ENCODE results near the gene MT1A.

The MT1A gene

DNA sequence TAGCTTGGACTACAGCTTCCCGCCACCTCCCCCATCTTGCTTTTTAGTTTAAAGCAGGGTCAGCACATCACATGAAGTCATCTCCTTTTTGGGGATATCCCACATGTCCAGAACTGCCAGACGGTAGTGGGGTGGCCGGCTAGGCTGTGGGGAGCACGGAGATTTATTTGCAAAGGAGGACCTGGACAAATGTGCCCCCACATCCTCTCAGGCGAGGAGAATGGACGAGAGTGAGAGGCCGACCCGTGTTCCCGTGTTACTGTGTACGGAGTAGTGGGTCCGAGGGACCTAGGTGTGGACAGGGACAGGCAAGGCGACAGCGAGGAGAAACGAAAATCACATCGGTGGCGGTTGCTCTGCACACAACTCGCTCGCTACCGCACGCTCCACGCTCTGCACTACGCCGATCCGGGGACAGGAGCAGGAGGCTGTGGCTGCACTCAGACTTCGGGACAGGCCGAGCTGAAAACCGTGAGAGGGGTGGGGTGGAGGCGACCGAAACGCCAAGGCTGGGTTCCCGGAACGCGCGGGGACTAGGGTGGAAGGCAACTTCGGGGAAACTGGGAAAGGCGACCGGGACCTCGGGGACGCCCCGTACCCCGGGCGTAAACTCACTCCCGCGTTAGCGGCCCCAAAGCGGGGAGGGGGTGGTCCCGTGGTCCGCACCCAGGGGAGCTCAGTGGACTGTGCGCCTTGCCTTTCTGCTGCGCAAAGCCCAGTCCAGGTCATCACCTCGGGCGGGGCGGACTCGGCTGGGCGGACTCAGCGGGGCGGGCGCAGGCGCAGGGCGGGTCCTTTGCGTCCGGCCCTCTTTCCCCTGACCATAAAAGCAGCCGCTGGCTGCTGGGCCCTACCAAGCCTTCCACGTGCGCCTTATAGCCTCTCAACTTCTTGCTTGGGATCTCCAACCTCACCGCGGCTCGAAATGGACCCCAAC lies at the start of gene MT1A:
TSS of gene MT1A (plus strand) at position 853 of the 937 bp plus-strand sequence. CDS start at position 926, 73 bp downstream.
- no peak for DNase-seq

DNA sequence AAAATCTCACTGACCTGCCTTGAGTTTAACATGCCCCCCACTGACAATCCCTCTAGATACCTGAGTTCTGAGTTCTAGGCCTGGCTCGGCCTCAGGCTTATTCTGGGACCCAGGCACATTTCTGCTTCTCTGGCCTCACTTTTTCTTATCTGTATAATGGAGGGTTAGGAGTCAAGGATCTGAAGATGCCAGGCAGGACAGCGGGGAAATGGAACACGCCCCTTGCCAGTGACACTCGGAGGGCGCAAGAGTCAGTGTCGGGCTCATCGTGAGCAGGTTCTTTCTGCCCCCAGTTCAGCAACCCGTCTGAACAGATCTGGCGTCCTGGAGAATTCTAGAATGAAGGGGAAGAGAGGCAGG lies 49.7 kb upstream of the MT1A start:
- DNase-seq, result no peak

DNA sequence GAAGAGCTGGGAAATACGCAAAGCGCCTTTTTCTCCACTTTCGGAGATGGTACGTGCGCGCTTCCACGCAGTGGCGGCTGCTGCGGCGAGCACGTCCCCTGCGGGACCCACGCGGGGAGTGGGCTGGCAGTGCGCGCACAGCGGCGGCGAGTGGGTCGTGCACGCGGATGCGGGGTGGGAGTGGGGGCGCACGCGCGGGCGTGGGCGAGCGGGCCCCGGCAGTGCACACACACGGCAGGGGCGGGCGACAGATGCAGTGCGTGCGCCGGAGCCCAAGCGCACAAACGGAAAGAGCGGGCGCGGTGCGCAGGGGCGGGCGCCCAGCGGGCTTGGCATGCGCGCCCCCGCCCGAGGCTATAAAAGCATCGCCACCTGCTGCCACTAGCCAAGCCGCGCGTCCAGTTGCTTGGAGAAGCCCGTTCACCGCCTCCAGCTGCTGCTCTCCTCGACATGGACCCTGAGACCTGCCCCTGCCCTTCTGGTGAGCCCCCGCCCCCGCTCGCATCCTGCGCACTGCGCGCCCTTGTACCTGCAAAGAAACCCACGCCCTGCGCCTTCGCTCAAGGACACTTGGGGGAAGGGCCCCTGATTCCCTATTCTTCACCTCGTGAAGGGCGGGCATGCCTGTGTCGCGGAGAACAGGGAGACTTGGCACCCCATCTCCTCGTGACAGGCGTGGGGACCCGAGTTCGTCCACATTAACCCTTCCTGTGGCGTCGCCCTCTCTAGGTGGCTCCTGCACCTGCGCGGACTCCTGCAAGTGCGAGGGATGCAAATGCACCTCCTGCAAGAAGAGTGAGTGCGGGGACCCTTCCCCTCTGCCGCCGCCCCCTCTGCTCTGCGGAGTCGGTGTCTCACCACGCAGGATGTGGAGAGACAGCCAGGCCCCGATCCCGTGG lies 49.1 kb upstream of the MT1A start, which contains the start of gene MT3:
TSS of gene MT3 (plus strand) at position 388 of the 899 bp plus-strand sequence. CDS start at position 451, 63 bp downstream.
- DNase-seq, result no peak

DNA sequence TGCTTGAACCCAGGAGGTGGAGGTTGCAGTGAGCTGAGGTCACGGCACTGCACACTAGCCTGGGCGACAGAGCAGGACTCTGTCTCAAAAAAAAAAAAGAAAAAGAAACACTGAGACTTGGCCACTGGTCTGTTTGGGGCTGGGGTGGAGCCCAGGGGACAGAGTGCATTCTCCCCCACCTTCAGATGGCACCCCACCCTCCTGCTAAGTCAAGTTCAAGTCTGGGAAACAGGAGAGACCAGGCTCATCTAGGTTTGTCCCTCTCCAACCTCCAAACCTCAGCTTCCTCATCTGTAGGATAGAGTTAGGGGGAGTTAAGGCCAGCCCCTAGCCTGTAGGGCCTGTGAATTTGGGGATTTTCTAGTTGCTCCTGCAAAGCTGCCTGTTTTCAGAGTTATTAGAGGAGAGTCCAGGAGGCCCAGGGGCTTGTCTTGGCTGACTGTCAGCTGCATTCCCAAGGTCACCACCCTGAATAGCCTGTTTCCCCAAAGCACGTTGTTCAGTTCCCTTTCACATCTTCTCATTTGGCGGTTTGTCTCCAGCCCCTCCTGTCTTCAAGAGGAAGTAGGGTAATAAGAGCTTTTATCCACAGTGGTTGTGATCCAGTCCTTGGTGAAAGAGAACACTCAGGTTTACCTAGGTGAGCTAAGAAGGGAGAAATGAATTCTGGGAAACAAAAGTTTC lies 46.9 kb upstream of the MT1A start:
- DNase-seq, result no peak

DNA sequence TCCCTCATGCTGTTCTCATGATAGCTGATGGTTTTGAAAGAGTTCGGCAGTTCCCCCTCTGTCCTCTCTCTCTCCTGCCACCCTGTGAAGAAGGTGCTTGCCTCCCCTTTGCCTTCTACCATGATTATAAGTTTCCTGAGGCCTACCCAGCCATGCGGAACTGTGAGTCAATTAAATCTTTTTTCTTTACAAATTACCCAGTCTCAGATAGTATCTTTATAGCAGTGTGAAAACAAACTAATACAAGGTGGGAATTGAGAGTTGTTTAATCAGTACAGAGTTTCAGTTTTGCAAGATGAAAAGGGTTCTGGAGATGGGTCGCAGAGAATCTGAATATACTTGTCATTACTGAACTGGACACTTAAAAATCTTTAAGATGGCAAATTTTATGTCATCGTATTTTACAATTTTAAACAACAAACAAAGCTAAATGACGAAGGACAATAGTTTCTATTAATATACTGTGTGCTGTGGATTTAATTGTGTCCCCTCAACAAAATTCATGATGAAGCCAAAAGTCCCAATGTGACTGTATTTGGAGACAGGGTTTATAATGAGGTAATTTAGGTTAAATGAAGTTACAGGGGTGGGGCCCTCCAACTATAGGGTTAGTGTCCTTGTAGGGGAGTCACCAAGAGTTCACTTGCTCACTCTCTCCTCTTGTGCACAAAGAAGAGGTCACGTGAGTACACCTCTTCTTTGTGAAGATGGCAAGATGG lies 44.7 kb upstream of the MT1A start:
- DNase-seq, result no peak

DNA sequence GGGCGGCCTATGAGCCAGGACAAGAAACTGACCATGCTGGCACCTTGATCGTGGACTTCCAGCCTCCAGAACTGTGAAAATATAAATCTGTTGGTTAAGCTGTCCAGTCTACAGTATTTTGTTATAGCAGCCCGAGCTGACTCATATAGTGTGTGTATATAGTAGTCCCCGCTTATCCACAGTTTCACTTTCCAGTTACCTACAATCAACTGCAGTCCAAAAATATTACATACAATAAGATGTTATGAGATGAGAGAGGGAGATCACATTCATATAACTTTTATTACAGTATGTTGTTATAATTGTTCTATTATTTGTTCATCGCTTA lies 44.2 kb upstream of the MT1A start:
- DNase-seq, result no peak

DNA sequence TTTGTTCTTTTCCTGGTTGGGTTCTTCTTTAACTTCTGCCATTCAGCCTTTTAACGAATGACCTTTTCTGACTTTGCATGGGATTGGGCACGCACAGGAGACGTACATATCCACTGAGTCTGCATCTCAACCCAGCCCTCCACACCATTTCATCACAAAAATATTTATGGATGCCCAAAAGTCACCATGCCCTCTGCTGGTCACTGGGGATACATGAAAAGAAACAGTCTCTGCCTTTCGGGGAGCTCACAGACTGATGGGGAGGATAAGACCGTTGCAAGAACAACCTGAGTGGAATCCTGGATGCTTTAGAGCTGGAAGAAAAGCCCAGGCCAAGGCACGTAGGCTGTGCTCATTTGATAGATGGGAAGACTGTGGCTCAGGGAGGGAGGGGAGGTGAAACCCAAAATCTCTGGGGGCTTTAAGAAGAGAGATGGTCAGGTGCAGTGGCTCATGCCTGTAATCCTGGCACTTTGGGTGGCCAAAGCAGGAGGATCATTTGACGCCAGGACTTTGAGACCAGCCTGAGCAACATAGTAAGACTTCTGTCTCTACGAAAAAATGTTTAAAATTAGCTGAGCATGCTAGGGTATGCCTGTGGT lies 38.0 kb upstream of the MT1A start:
- DNase-seq, result no peak

DNA sequence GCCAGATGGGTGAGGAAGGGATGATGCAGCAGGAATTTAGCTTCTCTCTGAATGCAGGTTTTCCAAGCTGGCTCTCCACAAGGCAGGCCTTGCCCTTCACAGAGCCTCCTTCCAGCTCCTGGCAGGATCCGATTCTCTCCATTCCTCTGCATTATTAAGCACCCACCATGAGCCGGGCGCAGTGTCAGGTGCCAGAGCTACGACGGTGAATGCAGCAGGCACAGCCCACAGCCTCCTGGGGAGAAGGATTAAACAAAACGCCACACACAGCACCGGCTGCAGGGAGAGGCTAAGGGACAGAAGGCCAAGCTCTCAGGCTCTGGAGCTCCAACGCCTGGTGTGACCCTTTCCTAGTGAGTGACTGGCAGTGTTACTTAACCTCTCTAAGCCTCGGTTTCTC lies 37.1 kb upstream of the MT1A start:
- no peak for DNase-seq

DNA sequence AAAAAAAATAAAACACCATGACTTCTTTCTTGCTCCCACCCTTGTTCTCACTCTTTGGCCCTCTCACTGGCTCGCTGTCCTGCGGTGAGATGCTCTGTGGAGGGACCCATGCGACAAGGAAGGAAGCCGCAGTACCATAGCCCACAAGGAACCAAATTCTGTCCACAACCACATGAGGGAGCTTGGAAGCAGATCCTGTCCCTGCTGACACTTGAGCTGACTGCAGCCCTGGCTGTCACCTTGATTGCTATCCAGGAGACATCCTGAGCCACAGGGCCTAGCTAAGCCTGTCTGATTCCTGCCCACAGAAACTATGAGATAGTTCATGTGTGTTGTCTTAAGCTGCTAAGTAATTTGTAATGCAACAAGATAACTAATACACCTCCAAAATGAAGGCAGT lies 34.9 kb upstream of the MT1A start:
- no peak for DNase-seq

DNA sequence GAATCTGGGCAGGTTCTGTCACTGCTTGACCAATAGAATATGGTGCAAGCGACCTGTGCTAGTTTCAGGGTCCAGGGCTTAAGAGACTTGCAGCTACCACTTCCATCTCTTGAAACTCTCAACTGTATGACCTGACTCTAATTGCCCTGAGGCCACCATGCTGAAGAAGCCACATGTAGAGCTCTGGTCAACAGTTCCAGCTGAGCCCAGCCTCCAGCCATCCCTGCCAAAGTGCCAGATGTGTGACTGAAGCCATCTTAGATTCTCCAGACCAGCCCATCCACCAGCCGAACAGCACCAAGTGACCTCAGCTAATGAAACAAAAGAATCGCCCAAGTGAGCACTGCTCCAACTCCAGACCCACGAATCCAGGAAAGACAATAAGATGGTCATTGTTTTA lies 33.5 kb upstream of the MT1A start:
- DNase-seq, result no peak

DNA sequence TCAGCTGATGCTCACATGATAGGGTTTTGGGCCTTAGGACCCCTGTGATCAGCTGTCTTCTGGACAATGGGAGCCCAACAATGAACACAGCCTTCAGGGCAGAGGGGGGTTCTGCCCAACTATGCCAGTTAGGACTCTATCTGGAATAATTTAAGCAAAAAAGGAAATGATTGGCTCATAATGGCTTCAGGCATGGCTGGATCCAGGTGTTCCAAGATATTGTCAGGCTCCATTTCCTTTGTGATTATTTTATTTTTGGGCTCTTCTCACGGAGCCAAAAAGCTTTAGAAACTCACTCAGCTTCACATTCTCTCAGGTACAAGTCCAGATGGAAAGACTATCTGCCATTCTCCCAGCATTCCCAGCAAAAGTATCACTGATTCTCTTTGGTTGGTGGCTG lies 33.0 kb upstream of the MT1A start:
- no peak for DNase-seq

DNA sequence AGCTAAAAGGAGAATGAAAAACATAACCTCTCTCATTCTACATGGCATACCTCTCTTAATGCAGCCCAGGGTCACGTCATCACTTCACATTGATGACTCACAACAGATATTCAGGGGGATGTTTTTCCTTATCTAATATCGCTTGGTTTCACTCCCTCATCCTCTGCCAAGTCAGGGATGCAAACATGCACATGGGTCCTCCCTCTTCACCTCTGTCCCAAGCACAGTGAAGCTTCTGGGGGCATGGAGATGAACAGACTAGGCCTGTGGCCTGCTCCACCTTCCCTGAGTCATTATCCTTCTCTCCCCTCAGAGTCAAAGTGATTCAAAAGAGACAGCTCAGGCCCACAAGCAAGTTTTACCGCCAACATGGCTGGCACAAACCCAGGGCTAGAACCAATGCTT lies 32.4 kb upstream of the MT1A start:
- DNase-seq, result no peak

DNA sequence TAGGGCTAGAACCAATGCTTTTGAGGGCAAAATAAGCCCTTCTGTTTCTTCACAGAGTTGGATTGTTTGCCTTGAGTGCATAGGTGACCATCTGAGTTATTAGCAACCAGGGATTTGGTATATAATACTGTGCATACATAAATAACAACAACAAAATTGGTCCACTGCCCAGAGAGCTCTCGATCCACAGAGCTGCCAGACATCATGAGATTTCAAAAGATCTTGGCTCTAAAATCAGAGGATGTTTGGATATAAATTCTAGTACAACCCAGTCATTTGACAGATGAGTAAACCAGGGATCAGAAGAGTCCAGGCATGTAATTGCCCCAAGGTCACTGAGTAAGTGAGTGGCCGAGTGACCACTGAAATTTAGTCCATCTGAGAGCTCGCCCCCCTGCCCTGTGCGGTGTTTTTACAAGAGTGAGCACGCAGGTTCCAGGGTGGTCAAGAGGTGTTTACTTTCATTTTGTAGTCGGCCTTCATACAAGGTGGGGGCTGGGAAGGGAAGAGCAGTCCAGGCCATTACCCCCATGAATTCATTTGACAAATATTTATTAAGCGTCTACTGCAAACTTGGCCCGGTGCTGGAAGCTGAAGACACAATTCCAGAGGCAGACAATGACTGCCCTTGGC lies 31.9 kb upstream of the MT1A start:
- DNase-seq, result no peak

DNA sequence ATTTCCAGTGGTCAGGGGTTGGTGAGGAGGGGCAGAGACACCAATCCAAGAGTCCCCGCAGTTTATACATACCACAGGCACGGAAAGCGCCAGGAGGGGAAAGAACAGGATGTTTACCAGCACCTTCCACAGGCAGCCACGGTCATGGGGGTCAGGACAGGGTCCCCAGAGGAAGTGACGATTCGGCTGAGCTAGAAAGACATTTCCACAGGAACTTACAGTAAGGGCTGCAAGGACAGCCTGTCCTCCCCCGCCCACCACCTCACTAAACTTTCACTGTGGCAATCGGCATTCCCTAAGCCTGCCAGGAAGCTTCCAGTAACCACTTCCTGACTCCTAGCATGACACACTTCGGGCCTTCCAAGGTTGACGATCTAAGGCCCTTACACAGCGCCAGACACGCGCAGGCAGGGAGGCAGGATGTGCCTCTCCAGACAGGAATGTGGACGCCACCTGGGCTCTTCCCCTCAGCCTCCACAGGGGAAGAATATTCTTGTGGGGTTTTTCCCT lies 31.3 kb upstream of the MT1A start:
- DNase-seq, result no peak

DNA sequence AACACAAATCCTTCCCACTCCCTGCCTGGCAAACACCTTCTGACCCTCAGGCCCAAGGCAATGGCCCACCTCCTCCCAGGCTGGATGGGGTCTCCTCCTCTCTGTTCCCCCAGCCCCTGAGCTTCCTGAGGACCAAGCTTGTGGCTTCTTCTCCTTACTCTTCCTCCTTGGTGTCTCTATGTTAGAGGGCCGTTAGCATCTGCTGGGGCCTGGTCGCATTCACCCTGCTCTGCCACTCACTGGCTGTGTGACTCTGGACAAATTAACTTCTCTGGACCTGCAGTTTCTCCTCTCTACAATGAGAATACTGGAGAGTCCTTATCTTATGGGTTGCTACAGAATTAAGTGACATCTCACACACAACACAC lies 30.8 kb upstream of the MT1A start:
- no peak for DNase-seq

DNA sequence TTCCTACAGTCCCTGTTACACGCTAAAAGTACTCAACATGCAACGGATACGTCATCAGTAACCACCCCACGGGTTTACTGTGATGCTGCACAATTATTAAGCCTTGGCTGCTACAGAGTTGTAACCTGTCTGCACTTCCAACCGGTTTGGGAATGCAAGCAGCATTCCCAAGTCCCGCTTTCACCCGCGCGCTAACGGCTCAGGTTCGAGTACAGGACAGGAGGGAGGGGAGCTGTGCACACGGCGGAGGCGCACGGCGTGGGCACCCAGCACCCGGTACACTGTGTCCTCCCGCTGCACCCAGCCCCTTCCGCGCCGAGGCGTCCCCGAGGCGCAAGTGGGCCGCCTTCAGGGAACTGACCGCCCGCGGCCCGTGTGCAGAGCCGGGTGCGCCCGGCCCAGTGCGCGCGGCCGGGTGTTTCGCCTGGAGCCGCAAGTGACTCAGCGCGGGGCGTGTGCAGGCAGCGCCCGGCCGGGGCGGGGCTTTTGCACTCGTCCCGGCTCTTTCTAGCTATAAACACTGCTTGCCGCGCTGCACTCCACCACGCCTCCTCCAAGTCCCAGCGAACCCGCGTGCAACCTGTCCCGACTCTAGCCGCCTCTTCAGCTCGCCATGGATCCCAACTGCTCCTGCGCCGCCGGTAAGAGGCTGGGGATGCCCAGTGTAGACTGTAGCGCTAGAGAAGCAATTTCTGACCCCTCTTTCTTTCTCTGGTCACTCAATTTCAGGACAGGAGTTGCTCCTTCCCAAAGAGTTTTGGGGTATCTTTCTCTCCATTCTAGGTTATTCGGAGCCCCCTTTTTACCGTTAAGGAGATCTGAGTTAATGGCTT lies 30.2 kb upstream of the MT1A start, which contains the start of gene MT2A:
TSS of gene MT2A (plus strand) at position 542 of the 833 bp plus-strand sequence. CDS start at position 614, 72 bp downstream.
- DNase-seq, result peak; percentile 80

DNA sequence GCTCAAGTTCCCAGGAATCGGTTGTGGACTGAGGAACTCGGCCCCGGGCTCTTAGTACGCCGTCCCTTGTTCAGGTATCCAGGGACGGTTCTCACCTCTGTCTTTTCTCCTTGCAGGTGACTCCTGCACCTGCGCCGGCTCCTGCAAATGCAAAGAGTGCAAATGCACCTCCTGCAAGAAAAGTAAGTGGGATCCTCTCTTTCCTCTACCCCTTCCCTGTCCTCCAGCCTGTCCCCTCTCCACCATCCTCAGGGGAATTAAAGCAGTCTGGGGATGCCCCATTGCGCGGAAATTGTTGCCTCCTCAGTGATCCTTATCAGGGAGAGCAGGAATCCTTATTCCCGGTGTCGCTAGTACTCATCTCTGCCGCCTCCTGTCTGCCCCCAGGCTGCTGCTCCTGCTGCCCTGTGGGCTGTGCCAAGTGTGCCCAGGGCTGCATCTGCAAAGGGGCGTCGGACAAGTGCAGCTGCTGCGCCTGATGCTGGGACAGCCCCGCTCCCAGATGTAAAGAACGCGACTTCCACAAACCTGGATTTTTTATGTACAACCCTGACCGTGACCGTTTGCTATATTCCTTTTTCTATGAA lies 29.5 kb upstream of the MT1A start:
- DNase-seq, result no peak

DNA sequence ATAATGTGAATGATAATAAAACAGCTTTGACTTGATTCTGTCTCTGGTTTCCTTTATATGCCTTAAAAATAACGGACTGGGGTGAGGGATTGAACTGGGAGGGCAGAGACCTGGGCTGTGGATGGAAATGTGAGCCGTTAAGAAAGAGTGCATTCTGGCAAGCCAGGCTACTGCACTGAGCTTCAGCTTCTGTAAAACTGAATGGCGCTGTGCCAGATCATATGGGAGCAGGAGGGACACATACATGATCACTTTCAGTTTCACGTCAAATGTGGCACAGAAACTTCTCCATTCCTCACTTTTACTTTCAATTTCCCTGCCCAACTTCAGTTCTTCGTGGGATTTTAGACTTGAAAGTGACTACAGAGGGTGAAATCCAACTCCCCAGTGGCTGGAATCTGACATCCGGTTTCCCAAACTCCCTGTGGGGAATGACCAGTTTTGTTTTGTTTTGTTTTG lies 29.0 kb upstream of the MT1A start:
- peak; percentile 63 for DNase-seq

DNA sequence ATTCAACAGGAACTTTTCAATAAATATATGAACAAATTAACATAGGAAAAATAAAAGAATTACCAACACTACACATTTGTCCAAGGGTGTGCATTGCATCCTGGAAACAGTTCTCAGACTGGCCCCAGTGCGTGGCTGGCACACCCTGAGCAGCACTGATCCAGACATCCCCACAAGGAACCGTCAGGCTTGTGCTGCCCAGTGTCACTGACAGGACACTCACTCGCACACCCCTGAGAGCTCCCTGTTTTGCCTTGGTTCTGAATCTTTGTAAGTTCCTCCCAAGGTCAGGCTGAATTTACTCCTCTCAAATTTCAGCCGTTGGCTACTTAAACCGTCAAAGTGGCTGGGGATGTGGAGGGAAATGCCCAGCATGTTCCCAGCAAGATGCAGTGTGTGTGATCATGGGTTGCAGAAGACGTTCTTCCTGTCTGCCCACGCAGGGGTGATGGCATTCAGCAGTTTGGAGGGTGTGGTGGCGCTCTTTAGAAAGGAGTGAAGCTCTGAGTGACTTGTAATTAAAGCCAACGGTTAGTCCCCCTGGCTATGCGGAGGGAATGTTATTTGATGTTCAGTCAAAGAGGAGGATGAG lies 28.4 kb upstream of the MT1A start:
- peak; percentile 39 for DNase-seq
